HG02852 (cell line): ENCODE measurements around the gene NUCB2.
"Not testable (repeated sequence)": the region's sequence is repeated elsewhere in the genome, so short reads cannot be mapped to it uniquely, and the experiment has no call there.

Experiments
- ATAC-seq: cut with Tn5 transposase; IDR thresholded peaks from one replicate; pipeline ENCODE4 v1.9.1; 2021; ENCODE audit warnings: mild to moderate bottlenecking, moderate library complexity; ENCODE audit not compliant: unreplicated experiment

NUCB2 gene

DNA sequence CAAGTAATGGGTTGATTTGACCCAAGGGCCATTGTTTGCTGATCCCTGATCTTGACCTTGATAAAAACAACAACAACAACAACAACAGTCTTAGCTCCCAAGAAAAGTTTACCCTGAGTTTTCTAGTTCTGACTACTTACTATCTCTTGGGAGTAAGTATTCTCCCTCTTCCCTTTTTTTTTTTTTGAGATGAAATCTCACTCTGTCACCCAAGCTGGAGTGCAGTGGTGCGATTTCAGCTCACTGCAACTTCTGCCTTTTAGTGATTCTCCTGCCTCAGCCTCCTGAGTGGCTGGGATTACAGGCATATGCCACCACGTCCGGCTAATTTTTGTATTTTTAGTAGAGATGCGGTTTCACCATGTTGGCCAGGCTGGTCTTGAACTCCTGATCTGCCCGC lies 8.0 kb upstream of the NUCB2 start:
- not testable (repeated sequence) for ATAC-seq

DNA sequence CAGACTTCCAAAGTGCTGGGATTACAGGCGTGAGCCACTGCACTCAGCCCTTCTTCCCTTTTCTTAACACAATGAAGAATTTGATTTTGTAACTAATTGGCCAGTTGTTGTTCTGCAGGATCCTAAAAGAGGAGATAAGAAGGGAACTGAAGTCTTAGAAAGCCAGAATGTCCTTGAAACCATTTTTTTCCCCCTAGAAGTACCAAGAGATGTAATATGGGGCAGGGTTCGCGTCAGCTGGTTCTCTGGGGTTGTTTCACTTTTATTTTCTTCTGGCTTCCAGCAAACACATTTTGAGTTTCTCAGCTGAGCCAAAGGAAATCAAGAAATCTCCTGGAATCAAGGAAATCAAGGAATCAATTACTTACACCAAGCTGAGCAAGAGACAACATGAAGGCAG lies 7.6 kb upstream of the NUCB2 start:
- ATAC-seq = no peak

DNA sequence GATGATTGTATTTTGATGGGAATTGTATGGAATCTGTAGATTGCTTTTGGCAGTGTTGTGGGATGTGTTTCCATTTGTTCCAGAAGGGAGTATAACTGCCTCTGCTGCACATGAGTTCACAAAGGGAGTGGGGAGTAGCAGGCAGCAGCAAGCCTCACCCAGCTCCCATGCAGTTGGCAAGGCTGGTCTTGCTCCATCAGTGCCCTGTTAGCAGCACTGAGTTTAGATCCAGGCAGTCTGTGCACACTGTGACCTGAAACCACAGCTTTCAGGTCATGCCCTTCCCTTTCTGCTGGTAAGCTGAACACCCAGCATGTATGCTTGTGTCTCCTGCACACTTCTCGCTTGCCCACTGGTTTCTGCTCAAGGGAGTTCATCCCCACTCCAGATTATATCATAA lies 3.7 kb upstream of the NUCB2 start:
- ATAC-seq = no peak

DNA sequence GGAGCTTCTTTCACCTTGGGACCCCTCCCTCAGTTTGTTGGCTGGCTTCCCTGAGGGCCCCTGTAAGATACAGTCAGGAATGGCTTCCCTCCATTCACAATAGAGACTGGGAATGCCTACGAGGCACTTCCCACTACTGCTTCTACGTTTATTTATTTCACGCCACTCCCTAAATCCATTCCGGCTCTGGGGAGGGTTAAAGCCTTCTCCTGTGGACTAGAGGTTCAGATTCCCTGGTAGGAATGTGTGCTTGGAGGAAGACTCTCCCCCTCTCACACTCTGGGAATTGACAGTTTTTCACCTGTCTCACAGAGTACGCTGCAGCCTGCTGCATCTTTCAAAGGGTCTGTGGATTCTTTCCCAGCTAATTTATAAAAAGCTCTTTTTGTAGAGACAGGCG lies 3.3 kb upstream of the NUCB2 start:
- ATAC-seq = no peak

DNA sequence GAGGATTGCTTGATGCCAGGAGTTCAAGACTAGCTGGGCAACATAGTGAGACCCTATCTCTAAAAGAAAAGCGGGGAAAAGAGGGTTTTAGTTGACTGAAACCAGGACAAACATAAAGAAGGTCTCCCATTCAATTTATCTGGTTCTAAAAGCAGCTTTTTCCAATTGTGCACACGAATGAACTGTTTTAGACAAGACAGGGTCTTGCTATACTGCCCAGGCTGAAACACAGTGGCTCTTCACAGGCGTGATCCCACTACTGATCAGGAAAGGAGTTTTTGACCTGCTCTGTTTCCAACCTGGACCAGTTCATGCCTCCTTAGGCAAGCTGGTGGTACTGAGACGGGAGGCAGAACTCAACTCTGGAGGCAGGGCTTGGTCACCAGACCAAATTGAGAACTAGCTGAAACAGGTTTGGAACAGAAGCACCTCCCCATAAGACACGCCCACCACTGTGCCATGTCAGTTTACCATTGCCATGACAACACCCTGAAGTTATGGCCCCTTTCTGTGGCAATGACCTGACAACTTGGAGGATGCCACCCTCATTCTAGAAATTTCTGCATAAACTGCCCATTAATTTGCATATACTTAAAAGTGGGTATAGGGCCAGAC lies 2.8 kb upstream of the NUCB2 start:
- ATAC-seq = no peak

DNA sequence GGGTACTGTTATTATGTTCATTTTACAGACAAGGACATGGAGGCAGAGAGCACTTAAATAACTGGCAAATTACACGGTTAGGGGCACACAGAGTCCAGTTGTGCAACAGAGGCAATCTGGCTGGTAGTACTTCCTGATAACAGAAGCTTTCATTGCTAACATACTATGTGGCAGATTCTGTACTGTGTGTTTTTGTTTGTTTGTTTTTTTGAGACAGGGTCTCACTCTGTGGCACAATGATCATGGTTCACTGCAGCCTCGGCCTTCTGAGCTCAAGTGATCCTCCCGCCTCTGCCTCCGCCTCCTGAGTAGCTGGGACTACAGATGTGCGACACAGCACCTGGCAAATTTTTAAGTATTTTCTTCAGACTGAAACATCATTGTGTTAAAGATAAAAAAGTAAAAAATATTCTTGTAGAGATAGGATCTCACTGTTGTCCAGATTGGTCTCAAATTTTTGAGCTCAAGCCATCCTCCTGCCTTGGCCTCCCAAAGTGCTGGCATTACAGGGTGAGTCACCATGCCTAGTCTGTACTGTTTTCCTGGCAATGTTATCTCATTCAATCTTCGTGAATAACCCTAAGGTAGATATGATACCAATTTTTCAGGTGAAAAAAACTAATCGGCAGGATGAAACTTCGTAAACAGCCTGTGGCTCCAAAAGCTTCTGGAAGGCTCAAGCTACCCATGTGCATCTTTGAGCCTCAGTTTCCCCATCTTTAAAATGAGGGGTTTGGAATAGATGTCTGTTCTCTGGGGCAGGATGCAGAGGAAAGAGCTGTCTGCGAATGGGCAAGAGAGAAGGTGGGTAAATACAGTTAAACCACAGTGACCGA lies 921 bp upstream of the NUCB2 start:
- ATAC-seq = no peak

DNA sequence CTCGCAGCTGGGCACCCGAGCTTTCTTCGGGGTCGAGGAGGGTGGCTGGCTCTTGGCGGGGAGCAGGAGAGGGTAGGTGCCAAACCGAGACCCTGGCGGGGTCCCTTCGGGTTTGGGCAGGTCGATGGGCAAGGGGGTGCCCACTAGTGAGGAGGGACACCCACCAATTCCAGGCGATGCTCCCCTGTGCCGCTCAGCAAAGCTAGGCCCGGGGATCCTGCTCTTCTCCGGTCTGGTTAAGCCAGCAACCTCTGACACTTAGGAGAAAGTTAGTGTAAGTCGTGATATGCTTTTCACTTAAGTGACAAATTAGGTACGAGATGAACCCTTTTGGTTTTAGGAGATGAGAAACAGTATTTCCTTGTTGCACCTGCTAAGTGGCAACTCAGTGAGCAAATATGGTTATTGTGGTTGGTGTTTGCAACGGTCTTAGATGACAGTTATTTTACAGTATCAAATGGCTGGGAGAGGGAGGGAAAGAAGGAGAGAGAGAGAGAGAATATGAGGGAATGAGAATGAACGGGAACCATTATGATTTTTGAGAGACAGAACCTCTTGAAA lies 565 bp downstream of the NUCB2 start:
- ATAC-seq = peak; percentile 20

DNA sequence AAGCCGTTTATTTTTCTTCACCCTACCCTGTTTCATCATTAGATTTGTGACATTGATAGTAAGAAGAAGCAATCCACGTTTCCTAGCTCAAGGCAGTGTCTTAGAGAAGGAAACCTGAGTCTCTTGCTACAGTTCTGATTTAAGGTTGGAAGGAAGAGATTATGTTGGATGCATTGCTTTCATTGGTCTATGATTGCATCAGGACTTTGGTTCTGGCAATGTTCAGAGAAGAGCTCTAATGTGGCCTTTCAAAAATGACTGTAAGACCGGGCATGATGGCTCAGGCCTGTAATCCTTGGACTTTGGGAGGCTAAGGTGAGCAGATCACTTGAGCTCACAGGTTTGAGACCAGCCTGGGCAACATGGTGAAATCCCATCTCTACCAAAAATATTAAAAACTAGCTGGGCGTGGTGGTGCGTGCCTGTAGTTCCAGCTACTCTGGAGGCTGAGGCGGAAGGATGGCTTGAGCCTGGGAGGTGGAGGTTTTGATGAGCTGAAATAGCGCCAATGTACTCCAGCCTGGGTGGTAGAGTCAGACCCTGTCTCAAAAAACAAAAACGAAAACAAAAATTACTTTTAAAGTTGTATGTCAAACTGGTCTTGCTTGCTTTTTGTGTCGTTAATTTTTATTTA lies 4.1 kb downstream of the NUCB2 start:
- ATAC-seq = no peak

DNA sequence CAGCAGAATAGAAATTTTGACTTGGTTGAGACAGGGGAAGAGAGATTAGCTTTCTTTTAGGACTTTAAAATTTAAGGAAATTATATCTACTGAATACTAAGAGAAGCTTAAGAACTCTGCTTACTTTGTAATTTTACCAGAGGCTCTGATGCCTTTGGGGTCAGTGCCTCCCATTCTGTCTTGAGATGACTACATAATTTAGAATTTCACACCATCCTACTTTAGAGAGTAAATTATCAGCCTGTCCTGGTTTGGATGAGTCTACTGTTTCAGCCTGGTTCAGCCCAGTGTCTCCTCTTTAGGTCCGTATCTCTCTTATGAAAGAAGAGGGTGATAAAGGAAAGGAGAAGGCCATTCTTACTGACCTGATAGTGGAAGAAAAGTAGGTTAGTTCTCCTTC lies 9.8 kb downstream of the NUCB2 start:
- ATAC-seq = no peak

DNA sequence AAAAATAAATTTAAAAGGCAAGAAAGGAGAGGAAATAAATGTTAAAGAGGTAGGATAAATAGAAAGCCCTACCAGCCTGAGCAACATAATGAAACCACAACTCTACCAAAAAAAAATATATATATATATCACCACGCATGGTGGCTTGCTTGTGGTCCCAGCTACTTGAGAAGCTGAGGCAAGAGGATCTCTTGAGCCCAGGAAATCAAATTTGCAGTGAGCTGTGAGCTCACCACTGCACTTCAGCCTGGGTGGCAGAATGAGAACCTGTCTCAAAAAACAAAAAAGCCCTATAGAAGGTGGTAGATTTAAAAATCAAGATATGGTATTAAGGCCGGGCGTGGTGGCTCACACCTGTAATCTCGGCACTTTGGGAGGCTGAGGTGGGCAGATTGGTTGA lies 10.5 kb downstream of the NUCB2 start:
- no peak for ATAC-seq

DNA sequence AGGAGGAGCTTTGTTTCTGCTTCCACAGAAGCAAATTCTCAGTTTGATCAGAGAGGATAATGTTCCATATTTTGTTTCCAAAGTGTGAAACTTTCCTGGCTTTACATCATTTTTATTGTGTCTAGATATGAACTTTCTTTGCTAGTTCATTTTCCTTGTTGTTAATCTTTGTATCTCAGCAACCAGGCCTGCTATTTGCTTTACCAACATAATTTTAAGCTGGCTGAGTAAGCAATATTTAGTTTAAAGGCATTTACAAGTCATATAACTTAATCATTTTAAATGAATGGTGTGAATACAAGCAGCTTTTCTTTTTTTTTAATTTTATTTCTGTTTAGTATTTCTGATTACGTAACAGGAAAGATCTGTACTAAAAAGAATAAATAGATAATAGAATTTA lies 15.2 kb downstream of the NUCB2 start:
- no peak for ATAC-seq

DNA sequence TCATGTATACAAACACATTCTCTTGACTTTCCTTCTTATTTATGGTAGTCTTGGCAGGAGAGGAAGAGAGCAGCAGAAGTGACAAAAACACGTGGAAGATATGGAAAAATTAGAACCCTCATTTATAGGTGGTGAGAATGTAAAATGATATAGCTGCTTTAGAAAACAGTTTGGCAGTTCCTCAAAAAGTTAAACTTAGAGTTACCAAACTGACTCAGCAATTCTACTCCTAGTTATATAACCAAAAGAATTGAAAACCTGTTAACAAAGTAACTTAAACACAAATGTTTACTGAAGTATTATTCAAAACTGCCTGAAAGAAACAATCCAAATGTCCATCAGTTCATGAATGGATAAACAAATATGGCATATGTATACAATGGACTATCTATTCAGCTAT lies 16.8 kb downstream of the NUCB2 start:
- no peak for ATAC-seq

DNA sequence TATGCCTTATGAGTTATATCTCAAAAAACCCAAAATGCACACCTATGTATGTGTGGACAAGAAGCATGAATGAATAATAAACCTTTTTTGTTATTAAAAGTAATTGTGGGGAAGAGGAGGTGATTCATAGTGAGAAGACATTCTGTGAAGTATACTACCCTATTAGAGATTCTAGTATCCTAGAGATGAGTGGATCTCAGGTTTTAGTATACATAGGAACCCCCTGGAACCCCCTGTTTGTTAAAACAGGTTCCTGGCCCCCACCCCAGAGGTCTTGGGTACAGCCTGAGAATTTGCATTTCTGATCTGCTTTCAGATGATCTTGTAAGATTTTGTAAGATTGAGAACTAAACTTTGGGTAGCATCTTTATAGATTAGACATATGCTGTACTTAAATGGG lies 17.5 kb downstream of the NUCB2 start:
- peak; percentile 38 for ATAC-seq

DNA sequence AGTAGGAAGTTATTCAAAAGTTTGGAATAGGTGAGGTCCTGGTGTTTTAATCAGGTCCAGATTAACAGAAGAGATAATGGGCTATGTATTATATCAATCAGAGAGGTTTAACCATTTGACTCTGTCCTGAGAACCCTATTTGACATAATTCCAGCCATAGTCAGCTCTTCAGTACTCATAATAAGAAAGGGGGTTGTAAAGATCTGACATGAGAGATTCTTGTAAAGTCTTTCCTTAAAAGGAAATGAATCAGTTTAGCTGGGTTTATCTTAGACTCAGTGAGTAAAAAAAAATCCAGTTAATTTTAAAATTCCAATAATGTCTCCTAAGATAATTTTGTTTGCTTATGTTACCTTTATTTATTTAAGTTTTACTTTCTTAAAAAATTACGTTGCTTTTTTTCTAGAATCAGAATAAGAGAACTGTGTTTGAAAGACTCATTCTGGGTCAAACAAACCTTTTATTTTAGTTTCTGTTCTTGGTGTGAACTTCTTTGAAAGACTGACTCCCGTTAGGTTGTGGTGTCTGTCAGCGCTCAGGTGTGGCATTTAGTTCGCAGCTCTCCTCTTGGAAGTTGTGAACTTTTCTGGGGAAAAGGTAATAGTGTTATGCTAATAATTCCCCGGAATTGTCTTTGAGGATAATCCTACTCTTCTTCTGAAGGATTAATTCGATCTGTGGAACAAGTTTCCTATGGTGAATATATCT lies 20.5 kb downstream of the NUCB2 start:
- ATAC-seq = peak; percentile 50

DNA sequence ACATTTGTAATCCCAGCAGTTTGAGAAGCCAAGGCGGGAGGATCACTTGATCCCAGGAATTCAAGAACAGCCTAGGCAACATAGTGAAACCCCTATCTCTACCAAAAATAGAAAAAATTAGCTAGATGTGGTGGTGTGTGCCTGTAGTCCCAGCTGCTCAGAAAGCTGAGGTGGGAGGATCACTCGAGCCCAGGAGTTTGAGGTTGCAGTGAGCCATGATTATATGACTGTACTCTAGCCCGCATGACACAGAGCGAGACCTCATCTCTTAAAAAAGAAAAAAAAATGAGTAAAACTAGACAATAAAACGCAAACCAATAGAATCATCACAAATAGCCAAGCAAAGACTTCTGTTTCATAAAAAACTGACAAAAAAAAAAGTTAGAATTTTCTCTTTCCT lies 21.8 kb downstream of the NUCB2 start:
- ATAC-seq = peak; percentile 86

DNA sequence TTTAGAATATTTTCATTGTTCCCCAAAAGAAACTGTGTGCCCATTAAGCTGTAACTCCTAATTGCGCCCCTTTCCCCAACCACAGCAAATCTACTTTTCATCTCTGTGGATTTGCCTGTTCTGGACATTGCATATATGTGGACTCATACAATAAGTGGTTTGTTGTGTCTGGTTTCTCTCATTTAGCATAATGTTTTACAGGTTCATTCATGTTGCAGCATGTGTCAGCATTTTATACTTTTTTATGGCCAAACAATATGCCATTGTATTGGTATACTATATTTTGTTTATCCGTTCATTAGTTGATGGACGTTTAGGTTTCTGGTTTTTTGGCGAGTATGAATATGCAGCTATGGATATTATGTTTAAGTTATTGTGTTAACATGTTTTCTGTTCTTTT lies 23.8 kb downstream of the NUCB2 start:
- no peak for ATAC-seq

DNA sequence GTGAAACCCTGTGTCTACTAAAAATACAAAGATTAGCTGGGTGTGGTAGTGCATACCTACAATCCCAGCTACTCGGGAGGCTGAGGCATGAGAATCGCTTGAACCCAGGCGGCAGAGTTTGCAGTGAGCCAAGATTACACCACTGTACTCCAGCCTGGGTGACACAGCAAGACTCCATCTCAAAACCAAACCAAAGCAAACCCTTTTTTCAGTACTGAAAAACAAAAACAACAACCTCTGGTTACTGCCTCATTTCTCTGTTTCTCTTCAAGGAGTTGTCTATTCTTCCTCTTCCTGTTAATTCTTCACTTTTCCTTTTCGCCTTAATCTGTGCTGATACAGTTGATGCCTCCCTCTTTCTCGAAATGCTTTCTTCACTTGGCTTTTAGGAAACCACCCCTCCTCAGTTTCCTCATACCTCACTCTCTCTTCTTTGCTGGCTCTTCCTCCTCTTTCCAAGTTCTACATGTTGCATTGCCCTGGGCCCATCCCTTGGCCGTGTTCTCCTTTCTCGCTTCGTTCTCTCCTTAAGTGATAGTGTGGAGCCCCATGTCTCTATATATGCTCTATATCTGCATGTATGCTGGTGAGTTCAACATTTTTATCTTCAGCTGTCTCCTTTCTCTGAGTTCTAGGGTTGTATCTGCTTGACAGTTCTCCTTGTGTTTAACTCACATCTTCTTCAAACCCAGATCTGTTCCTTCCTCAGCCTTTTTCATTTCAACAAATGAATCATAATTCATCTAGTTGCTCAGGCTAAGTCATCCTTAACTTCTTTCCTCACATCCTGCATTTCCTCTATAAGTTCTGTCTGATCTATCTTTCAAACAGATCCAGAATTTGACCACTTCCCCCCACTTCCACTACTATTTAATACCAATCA lies 37.1 kb downstream of the NUCB2 start:
- ATAC-seq = no peak

DNA sequence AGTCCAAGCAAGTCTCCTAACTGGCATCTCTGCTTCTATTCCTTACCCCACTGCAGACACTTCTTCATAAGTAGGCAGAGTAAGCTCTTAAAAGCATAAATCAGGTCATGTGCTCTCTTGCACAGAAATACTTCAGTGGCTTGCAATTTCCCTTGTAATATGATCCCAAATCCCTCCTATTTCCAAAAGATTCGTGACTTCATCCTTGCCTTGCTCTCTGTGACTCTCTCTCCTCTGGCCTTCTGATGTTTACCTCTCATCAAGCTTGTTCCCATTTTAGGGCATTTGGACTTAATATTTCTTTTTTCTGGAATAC lies 37.7 kb downstream of the NUCB2 start:
- ATAC-seq = no peak

DNA sequence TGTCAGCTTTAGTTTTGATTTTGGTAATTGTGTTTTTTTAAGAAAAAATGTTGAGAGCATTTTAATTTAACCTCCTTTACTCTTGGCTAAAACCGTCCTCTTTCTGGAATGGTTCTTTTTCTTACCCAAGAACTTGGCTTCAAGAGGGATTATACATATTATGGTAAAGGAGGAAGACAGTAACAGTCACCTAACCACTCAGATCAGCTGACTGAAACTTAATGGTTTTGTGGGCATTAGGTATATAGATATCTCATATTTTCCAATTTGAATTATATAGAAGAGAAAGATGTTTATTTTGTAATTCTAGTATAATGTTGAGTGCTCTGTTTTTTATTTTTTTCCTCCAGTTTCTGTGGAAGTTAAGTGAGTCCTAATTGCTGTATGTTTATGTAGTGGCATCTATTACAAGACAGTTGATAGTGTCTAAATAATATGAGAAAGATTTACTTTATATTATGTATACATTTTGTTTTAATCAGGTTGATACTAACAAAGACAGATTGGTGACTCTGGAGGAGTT lies 38.4 kb downstream of the NUCB2 start:
- ATAC-seq = no peak

DNA sequence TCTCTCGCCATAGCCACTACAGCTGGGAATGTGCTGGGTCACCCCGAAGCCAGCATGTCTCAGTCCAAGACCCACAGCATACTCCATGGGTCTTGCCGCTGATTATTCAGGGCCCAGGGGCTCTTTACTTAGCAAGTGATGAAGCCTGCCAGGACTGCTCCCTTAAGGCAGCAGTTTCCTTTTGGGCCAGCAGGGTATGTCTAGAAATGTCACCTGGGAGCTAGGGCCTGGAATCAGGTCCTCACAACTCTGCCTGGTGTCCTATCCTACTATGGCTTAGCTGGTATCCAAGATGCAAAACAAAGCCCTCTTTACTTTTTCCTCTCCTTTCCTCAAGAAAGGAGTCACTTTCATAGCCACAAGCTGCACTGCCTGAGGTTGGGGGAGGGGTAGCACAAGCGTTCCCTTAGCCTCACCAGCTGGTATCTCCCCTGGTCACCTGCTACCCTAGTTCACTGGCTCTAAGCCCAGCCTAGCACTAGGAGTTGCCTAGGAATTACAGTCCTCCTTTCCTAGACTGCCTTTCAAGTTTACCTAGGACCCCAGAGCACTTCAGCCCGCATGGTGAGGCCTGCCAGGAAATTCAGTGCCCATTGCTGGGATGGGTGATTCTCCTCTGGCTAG lies 52.4 kb downstream of the NUCB2 start:
- ATAC-seq = no peak
